A673 (cell line): Measurements from ENCODE around the gene HOXC10.

ENCODE experiments used
- CTCF ChIP-seq: fragments of 300-800, 200-600 bp; sonication (generic); conservative IDR thresholded peaks from 2 replicates; pipeline ENCODE4 v1.5.1; 2017; ENCODE audit warnings: low read depth, mild to moderate bottlenecking, antibody characterized with exemption, low read length, moderate library complexity, mixed read lengths
- EZH2 ChIP-seq: fragments of 200-600 bp; sonication (generic); IDR thresholded peaks from 2 replicates; pipeline ENCODE4 v1.6.1; 2017; ENCODE audit warnings: borderline replicate concordance, low read depth, mild to moderate bottlenecking, mixed read lengths, antibody characterized with exemption, low read length; ENCODE audit not compliant: poor library complexity, severe bottlenecking

- TF ChIP-seq CTCF (no peak), EZH2 (no peak)
Measured at GRCh38 chr12:53971129-53971528, 13.8 kb upstream of the HOXC10 start.
